GM19452 (cell line): ENCODE results near the gene ZDHHC5.
"Not testable (repeated sequence)": the region's sequence is repeated elsewhere in the genome, so short reads cannot be mapped to it uniquely, and the experiment has no call there.

Experiments
- ATAC-seq: cut with Tn5 transposase; IDR thresholded peaks from one replicate; pipeline ENCODE4 v1.9.1; 2021; ENCODE audit not compliant: unreplicated experiment

Gene ZDHHC5

DNA sequence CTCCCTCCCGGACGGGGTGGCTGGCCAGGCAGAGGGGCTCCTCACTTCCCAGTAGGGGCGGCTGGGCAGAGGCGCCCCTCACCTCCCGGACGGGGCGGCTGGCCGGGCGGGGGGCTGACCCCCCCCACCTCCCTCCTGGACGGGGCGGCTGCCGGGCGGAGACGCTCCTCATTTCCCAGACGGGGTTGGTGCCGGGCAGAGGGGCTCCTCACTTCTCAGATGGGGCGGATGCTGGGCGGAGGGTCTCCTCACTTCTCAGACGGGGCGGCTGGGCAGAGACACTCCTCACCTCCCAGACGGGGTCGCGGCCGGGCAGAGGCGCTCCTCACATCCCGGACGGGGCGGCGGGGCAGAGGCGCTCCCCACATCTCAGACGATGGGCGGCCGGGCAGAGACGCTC, 48.8 kb downstream of the ZDHHC5 start:
- ATAC-seq, result not testable (repeated sequence)

DNA sequence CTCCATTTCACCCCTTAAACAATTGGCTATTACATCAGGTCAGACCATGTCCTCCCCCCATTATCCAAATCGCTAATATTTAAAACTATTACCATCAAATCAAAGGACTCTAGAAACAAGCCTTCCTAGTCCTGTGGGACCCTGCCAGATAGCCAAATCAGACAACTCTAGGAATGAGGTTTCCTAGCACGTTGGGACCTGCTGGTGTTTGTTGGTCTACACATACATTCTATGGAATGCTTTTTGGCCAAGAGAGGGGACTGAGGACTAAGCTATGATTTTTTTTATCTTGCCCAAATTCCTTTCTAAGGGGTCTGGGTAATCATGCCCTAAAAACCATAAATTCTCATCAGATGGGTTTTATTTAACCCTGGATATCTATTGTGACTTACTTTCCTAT, 59.3 kb downstream of the ZDHHC5 start:
- ATAC-seq, result no peak

DNA sequence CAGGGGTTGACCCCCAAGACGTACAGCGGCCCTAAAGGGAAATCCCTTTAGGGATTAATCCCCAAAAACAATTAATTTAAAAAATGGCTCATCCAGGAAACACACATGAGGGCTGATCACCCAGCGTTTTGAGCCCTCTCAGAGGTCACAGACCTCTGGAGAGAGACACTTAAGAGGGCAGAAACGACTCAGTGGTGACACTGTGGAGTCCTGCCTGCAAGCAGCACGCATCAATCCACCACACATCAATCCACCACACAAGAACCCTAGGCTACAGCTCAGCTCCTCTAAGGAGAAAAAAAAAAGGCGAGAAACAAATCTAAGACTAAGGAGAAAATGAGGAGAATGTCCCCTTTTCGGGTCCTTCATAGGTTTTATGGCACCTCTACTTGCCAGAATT, 60.9 kb downstream of the ZDHHC5 start:
- no peak for ATAC-seq

DNA sequence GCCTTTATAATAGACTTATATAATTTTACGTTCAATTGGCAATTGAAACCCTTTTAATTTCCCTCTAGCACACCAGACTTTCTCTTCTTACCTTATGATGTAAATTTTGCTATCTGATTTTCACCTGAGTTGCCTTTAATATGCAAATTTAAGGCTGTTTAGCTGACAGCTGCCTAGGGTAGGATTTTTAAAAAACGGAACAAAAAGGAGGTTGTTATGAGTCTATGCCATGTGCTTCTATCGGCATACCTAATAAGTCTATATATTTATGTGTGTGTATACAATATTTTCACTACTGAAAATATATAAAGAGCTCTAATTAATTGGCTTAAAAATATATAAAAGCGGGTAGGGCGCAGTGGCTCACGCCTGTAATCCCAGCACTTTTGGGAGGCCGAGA, 61.6 kb downstream of the ZDHHC5 start:
- ATAC-seq, result no peak

DNA sequence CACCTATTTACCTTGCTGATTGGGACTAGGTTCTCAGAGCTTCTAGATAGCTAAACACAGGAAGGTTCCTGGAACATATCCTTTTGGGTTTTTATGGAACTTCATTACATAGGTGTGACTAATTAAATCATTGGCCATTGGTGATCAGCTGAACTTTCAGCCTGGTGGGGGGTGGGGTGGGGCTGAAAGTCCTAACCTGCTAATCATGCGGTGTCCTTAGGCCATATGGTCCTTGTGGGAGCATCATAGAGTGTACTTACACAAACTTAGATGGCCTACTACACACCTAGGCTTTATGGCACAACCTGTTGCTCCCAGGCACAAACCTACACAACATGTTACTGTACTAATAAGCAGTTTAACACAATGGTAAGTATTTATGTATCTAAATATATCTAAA, 64.7 kb downstream of the ZDHHC5 start:
- ATAC-seq, result no peak

GRCh38 chr11:57735619-57736298, 67.8 kb downstream of the ZDHHC5 start:
- no peak for ATAC-seq

GRCh38 chr11:57741132-57742086, 73.5 kb downstream of the ZDHHC5 start, which contains the start of gene SELENOH:
SELENOH (plus strand) TSS chr11:57741491; CDS start chr11:57741596, 105 bp downstream.
- ATAC-seq, result peak; percentile 90

- ATAC-seq, result no peak
Measured at GRCh38 chr11:57742087-57742452, 74.2 kb downstream of the ZDHHC5 start.

- no peak for ATAC-seq
Measured at GRCh38 chr11:57744357-57744756, 76.4 kb downstream of the ZDHHC5 start.

DNA sequence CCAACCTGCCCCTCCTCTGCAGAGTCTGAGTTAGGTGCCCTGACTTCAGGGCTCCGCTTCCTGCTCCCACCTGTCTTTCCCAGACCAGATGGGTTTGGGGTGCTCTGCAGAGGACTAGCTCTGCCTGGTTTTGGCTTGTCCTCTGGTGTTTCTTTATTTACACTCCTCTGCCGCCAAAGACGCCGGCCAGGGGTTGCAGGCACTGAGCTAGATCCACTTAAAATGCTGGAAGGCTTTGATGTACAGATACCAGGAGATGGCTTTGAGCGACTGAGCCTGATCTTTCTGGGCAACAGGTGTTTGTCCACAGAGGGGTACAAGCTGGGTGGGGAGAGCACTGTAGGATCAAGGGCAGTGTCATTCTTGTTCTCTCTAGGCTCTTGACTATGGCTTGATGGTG, 77.3 kb downstream of the ZDHHC5 start:
- no peak for ATAC-seq

GRCh38 chr11:57746920-57747319, 79.0 kb downstream of the ZDHHC5 start:
- no peak for ATAC-seq
